HEK293 (cell line): Measurements from ENCODE around the gene CASZ1.
A peak's percentile ranks its signal among the peaks of the same experiment; 100 is the strongest.

ENCODE experiments used
- BCL11B ChIP-seq: fragments of 450-650 bp; formaldehyde crosslinking; IDR thresholded peaks from 2 replicates; pipeline ENCODE4 v1.5.1; 2016; ENCODE audit warnings: low read depth, missing biosample characterization, missing genetic modification characterization
- GLI2 ChIP-seq: fragments of 450-650 bp; formaldehyde crosslinking; IDR thresholded peaks from 2 replicates; pipeline ENCODE4; 2017; ENCODE audit warnings: missing biosample characterization, missing genetic modification characterization, low read depth, borderline replicate concordance
- PATZ1 ChIP-seq: fragments of 450-650 bp; formaldehyde crosslinking; IDR thresholded peaks from 2 replicates; pipeline ENCODE4 v1.5.1; 2016; ENCODE audit warnings: missing biosample characterization, missing genetic modification characterization
- PRDM10 ChIP-seq: fragments of 450-650 bp; formaldehyde crosslinking; IDR thresholded peaks from 2 replicates; pipeline ENCODE4 v1.5.1; 2016; ENCODE audit warnings: missing biosample characterization, missing genetic modification characterization
- REPIN1 ChIP-seq: fragments of 450-650 bp; formaldehyde crosslinking; IDR thresholded peaks from 2 replicates; pipeline ENCODE4 v1.5.1; 2017; ENCODE audit warnings: missing biosample characterization, missing genetic modification characterization, low read depth
- SCRT1 ChIP-seq: fragments of 450-650 bp; formaldehyde crosslinking; IDR thresholded peaks from 2 replicates; pipeline ENCODE4 v1.5.1; 2016; ENCODE audit warnings: missing biosample characterization, missing genetic modification characterization, borderline replicate concordance
- SP2 ChIP-seq: fragments of 450-650 bp; formaldehyde crosslinking; IDR thresholded peaks from 2 replicates; pipeline ENCODE4 v1.5.1; 2016; ENCODE audit warnings: missing biosample characterization, missing genetic modification characterization
- YY2 ChIP-seq: fragments of 450-650 bp; formaldehyde crosslinking; IDR thresholded peaks from 2 replicates; pipeline ENCODE4 v1.5.1; 2016; ENCODE audit warnings: missing biosample characterization, missing genetic modification characterization
- ZBTB17 ChIP-seq: fragments of 450-650 bp; formaldehyde crosslinking; IDR thresholded peaks from 2 replicates; pipeline ENCODE4 v1.5.1; 2016; ENCODE audit warnings: missing biosample characterization, missing genetic modification characterization
- ZBTB48 ChIP-seq: fragments of 450-650 bp; formaldehyde crosslinking; IDR thresholded peaks from 2 replicates; pipeline ENCODE4 v1.5.1; 2016; ENCODE audit warnings: missing biosample characterization, missing genetic modification characterization
- ZBTB6 ChIP-seq: fragments of 450-650 bp; formaldehyde crosslinking; IDR thresholded peaks from 2 replicates; pipeline ENCODE4 v1.5.1; 2017; ENCODE audit warnings: missing biosample characterization, missing genetic modification characterization
- ZBTB8A ChIP-seq: fragments of 450-650 bp; formaldehyde crosslinking; IDR thresholded peaks from 2 replicates; pipeline ENCODE4 v1.5.1; 2016; ENCODE audit warnings: missing biosample characterization, missing genetic modification characterization
- ZFP3 ChIP-seq: fragments of 450-650 bp; formaldehyde crosslinking; IDR thresholded peaks from 2 replicates; pipeline ENCODE4 v1.5.1; 2016; ENCODE audit warnings: low read depth, missing biosample characterization, missing genetic modification characterization
- ZNF148 ChIP-seq: fragments of 450-650 bp; formaldehyde crosslinking; IDR thresholded peaks from 2 replicates; pipeline ENCODE4 v1.5.0; 2017; ENCODE audit warnings: missing biosample characterization, missing genetic modification characterization, borderline replicate concordance
- ZNF155 ChIP-seq: fragments of 450-650 bp; formaldehyde crosslinking; IDR thresholded peaks from 2 replicates; pipeline ENCODE4 v1.5.1; 2016; ENCODE audit warnings: missing biosample characterization, missing genetic modification characterization
- ZNF169 ChIP-seq: fragments of 450-650 bp; formaldehyde crosslinking; IDR thresholded peaks from 2 replicates; pipeline ENCODE4 v1.5.1; 2016; ENCODE audit warnings: missing biosample characterization, missing genetic modification characterization
- ZNF174 ChIP-seq: fragments of 450-650 bp; formaldehyde crosslinking; IDR thresholded peaks from 2 replicates; pipeline ENCODE4 v1.5.0; 2017; ENCODE audit warnings: missing biosample characterization, mild to moderate bottlenecking, missing genetic modification characterization
- ZNF184 ChIP-seq: fragments of 450-650 bp; IDR thresholded peaks from 2 replicates; pipeline ENCODE4 v1.5.1; 2018; ENCODE audit warnings: missing biosample characterization, mild to moderate bottlenecking, missing genetic modification characterization
- ZNF274 ChIP-seq, 2 experiments: fragments of 200-500 bp in 1 of 2; fragments of 450-650 bp in 1 of 2; sonication (Bioruptor generic) in 1 of 2; formaldehyde crosslinking in 1 of 2; IDR thresholded peaks; 2 replicates each; pipeline versions ENCODE4 v1.5.1 to v1.6.1; 2014 to 2016; ENCODE audit warnings: borderline replicate concordance in 1 of 2, inconsistent platforms in 1 of 2, low read length in 1 of 2, missing biosample characterization in 1 of 2, missing genetic modification characterization in 1 of 2
- ZNF302 ChIP-seq: fragments of 450-650 bp; formaldehyde crosslinking; IDR thresholded peaks from 2 replicates; pipeline ENCODE4 v1.5.1; 2016; ENCODE audit warnings: missing biosample characterization, missing genetic modification characterization, low read depth
- ZNF324 ChIP-seq: fragments of 450-650 bp; formaldehyde crosslinking; IDR thresholded peaks from 2 replicates; pipeline ENCODE4 v1.5.1; 2016; ENCODE audit warnings: missing biosample characterization, missing genetic modification characterization
- ZNF548 ChIP-seq: fragments of 450-650 bp; formaldehyde crosslinking; IDR thresholded peaks from 2 replicates; pipeline ENCODE4 v1.5.1; 2016; ENCODE audit warnings: missing biosample characterization, missing genetic modification characterization
- ZNF580 ChIP-seq: fragments of 450-650 bp; formaldehyde crosslinking; IDR thresholded peaks from 2 replicates; pipeline ENCODE4 v1.5.1; 2016; ENCODE audit warnings: missing biosample characterization, missing genetic modification characterization
- ZNF610 ChIP-seq: fragments of 450-650 bp; formaldehyde crosslinking; IDR thresholded peaks from 2 replicates; pipeline ENCODE4 v1.5.1; 2016; ENCODE audit warnings: missing biosample characterization, missing genetic modification characterization, borderline replicate concordance
- ZNF623 ChIP-seq: fragments of 450-650 bp; formaldehyde crosslinking; IDR thresholded peaks from 2 replicates; pipeline ENCODE4 v1.5.1; 2016; ENCODE audit warnings: missing biosample characterization, missing genetic modification characterization
- ZNF658 ChIP-seq: fragments of 450-650 bp; formaldehyde crosslinking; IDR thresholded peaks from 2 replicates; pipeline ENCODE4; 2016; ENCODE audit warnings: missing biosample characterization, missing genetic modification characterization
- ZNF704 ChIP-seq: fragments of 450-650 bp; formaldehyde crosslinking; IDR thresholded peaks from 2 replicates; pipeline ENCODE4 v1.5.1; 2016; ENCODE audit warnings: missing biosample characterization, missing genetic modification characterization
- ZSCAN5A ChIP-seq: fragments of 450-650 bp; formaldehyde crosslinking; IDR thresholded peaks from 2 replicates; pipeline ENCODE4 v1.5.1; 2016; ENCODE audit warnings: missing biosample characterization, missing genetic modification characterization

Gene CASZ1

GRCh38 chr1:10835822-10836421, 39.5 kb upstream of the CASZ1 start (continued):
- TF ChIP-seq ZNF324 (tag by site-specific recombination) (no peak), SP2 (tag by site-specific recombination) (peak; percentile 74), ZNF658 (tag by site-specific recombination) (no peak), GLI2 (tag by site-specific recombination) (no peak), ZBTB17 (tag by site-specific recombination) (peak; percentile 57), ZNF623 (no peak), SCRT1 (tag by site-specific recombination) (no peak), PATZ1 (peak; percentile 79), ZNF610 (tag by site-specific recombination) (peak; percentile 92), ZNF580 (tag by site-specific recombination) (no peak), ZNF302 (tag by site-specific recombination) (no peak), BCL11B (no peak), ZNF548 (tag by site-specific recombination) (peak; percentile 96), ZNF184 (tag by site-specific recombination) (no peak), ZFP3 (no peak), YY2 (no peak), ZNF174 (tag by site-specific recombination) (no peak), ZBTB48 (tag by site-specific recombination) (no peak), ZBTB6 (tag by site-specific recombination) (no peak), ZNF169 (no peak), ZSCAN5A (tag by site-specific recombination) (no peak), REPIN1 (tag by site-specific recombination) (no peak), PRDM10 (tag by site-specific recombination) (peak; percentile 41; the same call in 1 of the 2 replicates), ZBTB8A (peak; percentile 99), ZNF704 (no peak), ZNF155 (tag by site-specific recombination) (no peak), ZNF274 (IDR thresholded peaks at IDR 0.05; ENCODE audit: low read length) (no peak), ZNF274 (tag by site-specific recombination; IDR thresholded peaks at IDR 0.05; ENCODE audit: borderline replicate concordance) (no peak), ZNF148 (tag by site-specific recombination) (no peak)
